VCaP (cell line): ENCODE measurements around the gene EFCAB12.

Source experiments
- H3K27ac ChIP-seq: fragments of 450-650 bp; 2 replicates; pipeline ENCODE4 v1.5.1; 2017
- TF ChIP-seq, protein P1 (sequence below): fragments of 450-650 bp; conservative IDR thresholded peaks from 2 replicates; pipeline ENCODE4 v1.5.1; 2017; ENCODE audit warnings: mild to moderate bottlenecking, moderate library complexity

The EFCAB12 gene

DNA sequence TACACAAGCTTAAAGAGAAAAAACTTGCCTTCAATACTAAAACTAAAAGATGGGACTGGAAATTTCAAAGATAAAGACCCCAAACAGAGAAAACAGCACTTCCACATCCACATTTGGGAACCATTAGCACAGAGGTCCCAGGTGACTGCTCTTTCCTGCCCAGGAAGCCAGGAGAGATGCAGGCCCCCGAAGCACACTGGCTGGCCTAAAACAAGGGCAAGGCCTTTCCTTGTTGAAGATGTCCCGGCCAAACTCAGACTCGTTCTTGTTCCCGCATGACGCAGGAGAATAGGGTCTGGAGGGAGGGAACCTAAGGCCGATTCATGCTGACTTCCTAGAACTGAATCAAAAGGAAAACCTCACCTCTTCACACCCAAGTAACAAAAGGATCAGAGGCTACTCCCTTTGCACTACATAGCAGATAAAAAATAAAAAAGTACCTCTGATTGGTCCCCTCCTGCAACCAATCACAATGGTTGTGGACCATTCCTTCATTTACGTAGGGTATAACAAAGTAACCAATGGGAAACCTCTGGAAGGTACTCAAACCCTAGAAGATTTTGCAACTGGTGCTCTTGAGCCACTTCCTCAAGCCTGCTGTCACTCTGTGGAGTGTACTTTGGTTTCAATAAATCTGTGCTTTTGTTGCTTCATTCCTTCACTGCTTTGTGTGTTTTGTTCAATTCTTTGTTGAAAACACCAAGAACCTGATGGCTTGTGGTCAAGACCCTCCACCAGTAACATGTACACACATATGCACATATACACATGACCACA, 48.7 kb downstream of the EFCAB12 start:
- TF ChIP-seq, protein P1, sequence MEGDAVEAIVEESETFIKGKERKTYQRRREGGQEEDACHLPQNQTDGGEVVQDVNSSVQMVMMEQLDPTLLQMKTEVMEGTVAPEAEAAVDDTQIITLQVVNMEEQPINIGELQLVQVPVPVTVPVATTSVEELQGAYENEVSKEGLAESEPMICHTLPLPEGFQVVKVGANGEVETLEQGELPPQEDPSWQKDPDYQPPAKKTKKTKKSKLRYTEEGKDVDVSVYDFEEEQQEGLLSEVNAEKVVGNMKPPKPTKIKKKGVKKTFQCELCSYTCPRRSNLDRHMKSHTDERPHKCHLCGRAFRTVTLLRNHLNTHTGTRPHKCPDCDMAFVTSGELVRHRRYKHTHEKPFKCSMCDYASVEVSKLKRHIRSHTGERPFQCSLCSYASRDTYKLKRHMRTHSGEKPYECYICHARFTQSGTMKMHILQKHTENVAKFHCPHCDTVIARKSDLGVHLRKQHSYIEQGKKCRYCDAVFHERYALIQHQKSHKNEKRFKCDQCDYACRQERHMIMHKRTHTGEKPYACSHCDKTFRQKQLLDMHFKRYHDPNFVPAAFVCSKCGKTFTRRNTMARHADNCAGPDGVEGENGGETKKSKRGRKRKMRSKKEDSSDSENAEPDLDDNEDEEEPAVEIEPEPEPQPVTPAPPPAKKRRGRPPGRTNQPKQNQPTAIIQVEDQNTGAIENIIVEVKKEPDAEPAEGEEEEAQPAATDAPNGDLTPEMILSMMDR: no peak
- no peak overlapping the region for H3K27ac ChIP-seq

DNA sequence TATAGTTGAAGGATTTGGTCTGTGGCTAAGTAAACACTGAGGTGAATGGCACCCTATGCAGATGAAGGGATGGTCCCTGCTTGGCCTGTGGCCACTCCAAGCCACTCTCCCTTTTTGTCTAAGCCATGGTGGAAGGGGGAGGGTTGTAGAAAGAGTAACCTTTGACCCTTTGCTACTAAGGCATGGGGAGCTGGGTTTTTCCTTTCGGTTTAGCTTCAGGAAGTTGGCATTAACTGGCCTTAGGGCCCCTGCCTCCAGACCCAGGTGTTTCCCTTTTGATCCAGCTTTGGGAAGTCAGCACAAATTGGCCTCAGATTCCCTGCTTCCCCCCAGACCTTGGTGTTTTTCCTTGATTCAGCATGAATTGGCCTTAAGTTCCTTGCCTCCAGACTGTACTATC, 49.5 kb downstream of the EFCAB12 start:
- TF ChIP-seq, protein P1: no peak
- H3K27ac ChIP-seq: no peak overlapping the region

DNA sequence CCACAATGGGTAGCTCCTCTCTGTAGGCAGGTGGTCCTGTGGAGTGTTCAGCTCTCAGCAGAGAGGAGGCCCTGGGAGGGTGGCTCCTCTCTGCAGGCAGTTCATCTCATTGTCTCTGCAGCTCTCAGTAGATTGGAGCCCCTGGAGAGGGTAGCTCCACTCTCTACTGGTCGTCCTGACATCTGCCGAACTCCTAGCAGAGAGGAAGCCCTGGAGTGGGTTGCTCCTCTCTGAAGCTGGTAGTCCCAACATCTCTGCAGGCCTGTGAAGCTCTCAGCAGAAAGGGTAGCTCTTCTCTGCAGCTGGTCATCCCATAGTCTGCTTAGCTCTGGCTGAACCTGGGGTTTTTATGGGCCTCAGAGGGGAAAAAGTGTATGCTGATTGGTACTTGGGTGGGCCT, 50.8 kb downstream of the EFCAB12 start:
- no peak overlapping the region for H3K27ac ChIP-seq
- TF ChIP-seq, protein P1: no peak

DNA sequence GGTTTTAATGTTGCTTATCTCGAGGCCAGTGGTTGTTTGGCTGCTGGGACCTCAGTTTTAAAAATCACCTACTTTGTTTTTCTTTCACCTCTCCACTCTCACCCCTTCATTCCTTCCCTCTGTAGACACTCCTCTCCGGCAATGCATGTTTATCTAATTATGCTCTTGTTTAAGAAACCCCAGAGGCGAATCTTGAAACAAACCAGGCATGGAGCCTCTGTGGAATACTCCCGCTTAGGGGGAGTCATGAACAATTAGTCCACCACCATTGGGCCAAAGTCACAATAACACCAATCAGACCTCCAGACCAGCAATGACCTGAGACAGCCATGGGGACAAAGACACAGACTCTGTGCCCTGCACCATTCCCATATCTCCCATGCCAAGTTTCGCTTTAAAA, 53.3 kb downstream of the EFCAB12 start:
- no peak overlapping the region for H3K27ac ChIP-seq
- TF ChIP-seq, protein P1: no peak

DNA sequence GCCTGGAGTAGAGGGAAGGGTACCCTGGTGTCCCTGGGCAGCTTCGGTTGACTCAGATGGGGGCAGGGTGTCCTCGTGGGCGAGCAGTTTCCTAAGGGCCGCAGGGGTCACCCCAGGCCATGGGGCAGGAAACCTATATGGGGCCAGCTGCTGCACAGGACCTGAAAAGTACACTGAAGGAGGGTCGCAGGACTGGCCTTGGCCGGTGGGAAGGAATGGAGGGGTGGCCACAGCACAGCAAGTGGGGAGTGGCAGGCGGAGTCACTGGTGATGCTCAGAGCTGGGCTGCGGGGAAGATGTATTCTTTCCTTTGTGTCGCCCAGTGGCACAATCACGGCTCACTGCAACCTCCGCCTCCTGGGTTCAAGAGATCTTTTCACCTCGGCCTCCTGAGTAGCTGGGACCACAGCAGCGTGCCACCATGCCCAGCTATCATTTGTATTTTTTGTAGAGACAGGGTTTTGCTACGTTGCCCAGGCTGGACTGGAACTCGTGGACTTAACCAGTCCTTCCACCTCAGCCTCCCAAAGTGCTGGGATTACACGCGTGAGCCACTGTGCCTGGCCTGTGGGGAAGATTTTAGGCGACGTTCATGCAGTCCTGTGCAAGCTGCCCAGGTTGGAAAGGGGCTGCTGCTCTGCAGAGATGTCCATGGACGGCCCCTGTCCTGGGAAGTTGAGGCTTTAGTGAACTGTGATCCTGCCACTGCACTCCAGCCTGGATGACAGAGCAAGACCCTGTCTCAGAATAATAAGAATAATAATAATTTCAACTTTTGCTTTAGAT, 57.2 kb downstream of the EFCAB12 start:
- no peak overlapping the region for H3K27ac ChIP-seq
- TF ChIP-seq, protein P1: no peak

DNA sequence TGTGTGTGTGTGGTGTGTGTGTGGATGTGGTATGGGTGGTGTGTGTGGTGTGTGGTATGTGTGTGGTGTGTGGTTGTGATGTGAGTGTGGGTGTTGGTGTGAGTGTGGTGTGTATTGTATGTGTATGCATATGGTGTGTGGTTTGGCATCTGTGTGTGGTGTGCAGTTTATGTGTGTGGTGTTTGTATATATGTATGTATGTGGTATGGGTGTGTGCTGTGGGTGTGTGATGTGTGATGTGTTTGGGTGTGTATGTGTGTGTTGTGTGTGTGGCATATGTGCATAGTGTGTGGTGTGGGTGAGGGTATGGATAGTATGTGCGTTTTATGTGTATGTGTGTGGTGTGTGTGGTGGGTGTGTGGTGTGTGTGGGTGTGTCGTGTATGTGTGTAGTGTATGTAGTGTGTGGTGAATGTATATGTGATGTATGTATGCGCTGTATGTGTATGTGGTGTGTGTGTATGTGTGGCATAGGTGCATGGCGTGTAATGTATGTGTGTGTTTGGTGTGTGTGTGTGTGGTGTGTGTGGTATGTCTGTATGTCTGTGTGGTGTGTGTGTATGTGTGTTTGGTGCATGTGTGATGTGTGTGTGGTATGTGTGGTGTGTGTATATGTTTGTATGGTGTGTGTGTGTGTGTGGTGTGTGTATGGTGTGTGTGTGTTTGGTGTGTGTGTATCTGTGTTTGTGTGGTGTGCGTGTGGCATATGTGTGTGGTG, 58.0 kb downstream of the EFCAB12 start:
- H3K27ac ChIP-seq: no peak overlapping the region
- TF ChIP-seq, protein P1: no peak

DNA sequence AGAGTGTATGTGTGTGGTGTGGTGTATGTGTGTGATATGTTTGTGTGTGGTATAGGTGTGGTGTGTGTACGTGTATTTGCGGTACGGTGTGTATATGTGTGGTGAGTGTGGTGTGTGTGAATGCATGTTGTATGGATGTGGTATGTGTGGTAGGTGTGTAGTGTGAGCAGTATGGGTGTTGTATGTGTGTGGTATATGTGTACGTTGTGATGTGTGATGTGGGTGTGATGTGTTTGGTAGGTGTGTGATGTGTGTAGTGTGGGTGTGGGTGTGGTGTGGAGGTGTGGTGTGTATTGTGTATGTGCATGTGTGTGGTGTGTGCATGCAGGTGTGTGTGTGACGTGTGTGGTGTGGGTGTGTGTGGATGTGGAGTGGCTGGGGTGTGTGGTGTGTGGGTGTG, 58.7 kb downstream of the EFCAB12 start:
- TF ChIP-seq, protein P1: no peak
- H3K27ac ChIP-seq: no peak overlapping the region
